Upper lobe of right lung (tissue), 1 donor: ENCODE data around the gene PYGL. TPM values are rescaled to one million over a fixed set of nuclear protein-coding genes. Genes with fewer than 3 reads are reported as not detected.
A peak's percentile ranks its signal among the peaks of the same experiment; 100 is the strongest.

Experiments used
- ATAC-seq: fragments of 200-7000 bp; cut with Tn5 transposase; one replicate; pipeline ENCODE4 v1.9.1; 2020; ENCODE audit warnings: mild to moderate bottlenecking, moderate library complexity
- DNase-seq: peaks from one replicate; pipeline ENCODE4 v3.0.0-alpha.2; 2020
- H3K27ac ChIP-seq: fragments of 200-600 bp; one replicate; pipeline ENCODE4 v1.8.0; 2022
- H3K27me3 ChIP-seq: fragments of 200-600 bp; one replicate; pipeline ENCODE4 v1.8.0; 2022; ENCODE audit warnings: mild to moderate bottlenecking
- H3K36me3 ChIP-seq: fragments of 200-600 bp; one replicate; pipeline ENCODE4 v1.8.0; 2022
- H3K4me1 ChIP-seq: fragments of 200-600 bp; one replicate; pipeline ENCODE4 v1.8.0; 2022
- H3K4me3 ChIP-seq: fragments of 200-600 bp; one replicate; pipeline ENCODE4 v1.8.0; 2022; ENCODE audit warnings: mild to moderate bottlenecking
- H3K9me3 ChIP-seq: fragments of 200-600 bp; one replicate; pipeline ENCODE4 v1.8.0; 2022
- CTCF ChIP-seq: fragments of 200-600 bp; IDR thresholded peaks from one replicate; pipeline ENCODE4 v1.8.0; 2022; ENCODE audit warnings: antibody characterized with exemption
- intact Hi-C: fragments of 100-400 bp; cut with DNase I; formaldehyde crosslinking; loops from one replicate; pipeline ENCODE4 v1.11.0; 2022
- total RNA-seq: library from RNA; stranded (reverse); fragmentation: NEBNext Ultra II Directional; extraction: Animal tissue kit (Norgen Biotek cat#: 25700); gene quantifications from one replicate; pipeline ENCODE4 v1.2.1, GENCODE V29; 2021
- donor health status: DM: no; HTN: yes; CAD: no; lungs with severe emphysema.

The PYGL gene
- total RNA-seq, 1 donor from 2014 or later: 46.3 TPM

- TF ChIP-seq CTCF: no peak
- intact Hi-C loops: no loop called here
- H3K27me3 ChIP-seq: no peaks in the 10 kb centered on the region
- ATAC-seq (no peak), DNase-seq (no peak)
- H3K36me3 ChIP-seq: no peaks in the 10 kb centered on the region
- H3K4me3 ChIP-seq: no peak overlapping the region
- no peak overlapping the region for H3K27ac ChIP-seq
- H3K4me1 ChIP-seq: no peaks in the 10 kb centered on the region
- no peaks in the 10 kb centered on the region for H3K9me3 ChIP-seq
Measured at GRCh38 chr14:50892255-50892654, 52.0 kb downstream of the PYGL start.

- Histone ChIP-seq H3K4me3 (no peak overlapping the region), H3K27ac (no peak overlapping the region), H3K4me1 (no peaks in the 10 kb centered on the region), H3K36me3 (no peaks in the 10 kb centered on the region), H3K9me3 (no peaks in the 10 kb centered on the region), H3K27me3 (no peaks in the 10 kb centered on the region)
- ATAC-seq (no peak), DNase-seq (no peak)
- TF ChIP-seq CTCF: no peak
- intact Hi-C loops: no loop called here
Measured at GRCh38 chr14:50887476-50887875, 56.8 kb downstream of the PYGL start.

GRCh38 chr14:50883827-50884197 lies 60.5 kb downstream of the PYGL start:
- no peaks in the 10 kb centered on the region for H3K36me3 ChIP-seq
- intact Hi-C loops: no loop called here

GRCh38 chr14:50882932-50883826 lies 61.1 kb downstream of the PYGL start:
- Histone ChIP-seq H3K27ac (no peak overlapping the region), H3K4me3 (no peak overlapping the region), H3K4me1 (no peaks in the 10 kb centered on the region), H3K36me3 (no peaks in the 10 kb centered on the region), H3K27me3 (no peaks in the 10 kb centered on the region), H3K9me3 (no peaks in the 10 kb centered on the region)
- no peak for TF ChIP-seq CTCF
- intact Hi-C loops: no loop called here
- DNase-seq (no peak), ATAC-seq (peak; percentile 52)

More at GRCh38 chr14:50883827-50884197, 60.5 kb downstream of the PYGL start:
- no peaks in the 10 kb centered on the region for H3K4me1 ChIP-seq
- H3K4me3 ChIP-seq: no peak overlapping the region
- no peaks in the 10 kb centered on the region for H3K27me3 ChIP-seq
- DNase-seq (no peak), ATAC-seq (no peak)
- no peaks in the 10 kb centered on the region for H3K9me3 ChIP-seq
- TF ChIP-seq CTCF: no peak
- no peak overlapping the region for H3K27ac ChIP-seq

GRCh38 chr14:50875359-50876070 lies 68.8 kb downstream of the PYGL start:
- intact Hi-C loops: no loop called here
- DNase-seq: no peak
- TF ChIP-seq CTCF: no peak
- H3K36me3 ChIP-seq: no peaks in the 10 kb centered on the region
- H3K9me3 ChIP-seq: no peaks in the 10 kb centered on the region
- peaks cover 12% of the 10 kb centered on the region for H3K27me3 ChIP-seq
- H3K4me1 ChIP-seq: peaks cover 3% of the 10 kb centered on the region
- H3K4me3 ChIP-seq: no peak overlapping the region
- H3K27ac ChIP-seq: no peak overlapping the region
- no peak for ATAC-seq
